ENCODE measurements around the gene STEAP1B.

Gene STEAP1B

GRCh38 chr7:22402250-22402649 is 97.7 kb downstream of the STEAP1B start:
- Mint-ChIP-seq H3K9me3 (no peaks in the 10 kb centered on the region), H3K27me3 (no peaks in the 10 kb centered on the region), H3K4me1 (peaks cover 3% of the 10 kb centered on the region), H3K36me3 (no peaks in the 10 kb centered on the region), H3K4me3 (no peak overlapping the region), H3K27ac (no peak overlapping the region)
- ATAC-seq (ENCODE audit: low read depth): no peak
- no peak for DNase-seq (ENCODE audit: low spot score in 2 of 2)

- H3K9me3 Mint-ChIP-seq: no peaks in the 10 kb centered on the region
- peaks cover 1% of the 10 kb centered on the region for H3K27me3 Mint-ChIP-seq
- peaks cover 3% of the 10 kb centered on the region for H3K4me1 Mint-ChIP-seq
- H3K36me3 Mint-ChIP-seq: no peaks in the 10 kb centered on the region
- ATAC-seq (ENCODE audit: low read depth) (no peak), DNase-seq (ENCODE audit: low spot score in 2 of 2) (no peak)
- H3K27ac Mint-ChIP-seq: no peak overlapping the region
- no peak overlapping the region for H3K4me3 Mint-ChIP-seq
These were observed 98.9 kb downstream of the STEAP1B start for GRCh38 chr7:22400936-22401553.

- H3K9me3 Mint-ChIP-seq: no peaks in the 10 kb centered on the region
- H3K27ac Mint-ChIP-seq: no peak overlapping the region
- ATAC-seq (ENCODE audit: low read depth) (no peak), DNase-seq (ENCODE audit: low spot score in 2 of 2) (no peak)
- H3K36me3 Mint-ChIP-seq: no peaks in the 10 kb centered on the region
- H3K27me3 Mint-ChIP-seq: peaks cover 1% of the 10 kb centered on the region
- H3K4me1 Mint-ChIP-seq: peaks cover 3% of the 10 kb centered on the region
- no peak overlapping the region for H3K4me3 Mint-ChIP-seq
These were observed 99.7 kb downstream of the STEAP1B start for GRCh38 chr7:22400150-22400814.

GRCh38 chr7:22399546-22399945 is 100.4 kb downstream of the STEAP1B start:
- Mint-ChIP-seq H3K4me1 (peaks cover 3% of the 10 kb centered on the region), H3K27ac (no peak overlapping the region), H3K36me3 (no peaks in the 10 kb centered on the region), H3K27me3 (peaks cover 1% of the 10 kb centered on the region), H3K9me3 (no peaks in the 10 kb centered on the region), H3K4me3 (no peak overlapping the region)
- DNase-seq (ENCODE audit: low spot score in 2 of 2) (no peak), ATAC-seq (ENCODE audit: low read depth) (no peak)

- peaks cover 3% of the 10 kb centered on the region for H3K4me1 Mint-ChIP-seq
- H3K36me3 Mint-ChIP-seq: no peaks in the 10 kb centered on the region
- no peak overlapping the region for H3K27ac Mint-ChIP-seq
- no peaks in the 10 kb centered on the region for H3K9me3 Mint-ChIP-seq
- ATAC-seq (ENCODE audit: low read depth) (no peak), DNase-seq (ENCODE audit: low spot score in 2 of 2) (no peak)
- H3K4me3 Mint-ChIP-seq: no peak overlapping the region
- peaks cover 3% of the 10 kb centered on the region for H3K27me3 Mint-ChIP-seq
These were observed 100.9 kb downstream of the STEAP1B start for GRCh38 chr7:22399091-22399490.

- Mint-ChIP-seq H3K9me3 (no peaks in the 10 kb centered on the region), H3K4me1 (peaks cover 3% of the 10 kb centered on the region), H3K4me3 (no peak overlapping the region), H3K36me3 (no peaks in the 10 kb centered on the region), H3K27me3 (peaks cover 4% of the 10 kb centered on the region), H3K27ac (no peak overlapping the region)
- ATAC-seq (ENCODE audit: low read depth): no peak
- DNase-seq (ENCODE audit: low spot score in 2 of 2): no peak
These were observed 102.0 kb downstream of the STEAP1B start for GRCh38 chr7:22397981-22398380.

GRCh38 chr7:22395222-22395621 is 104.8 kb downstream of the STEAP1B start:
- H3K36me3 Mint-ChIP-seq: no peaks in the 10 kb centered on the region
- H3K4me1 Mint-ChIP-seq: no peaks in the 10 kb centered on the region
- ATAC-seq (ENCODE audit: low read depth) (no peak), DNase-seq (ENCODE audit: low spot score in 2 of 2) (no peak)
- H3K9me3 Mint-ChIP-seq: no peaks in the 10 kb centered on the region
- peaks cover 8% of the 10 kb centered on the region for H3K27me3 Mint-ChIP-seq
- no peak overlapping the region for H3K27ac Mint-ChIP-seq
- H3K4me3 Mint-ChIP-seq: no peak overlapping the region

- no peaks in the 10 kb centered on the region for H3K9me3 Mint-ChIP-seq
- no peaks in the 10 kb centered on the region for H3K36me3 Mint-ChIP-seq
- DNase-seq (ENCODE audit: low spot score in 2 of 2) (no peak), ATAC-seq (ENCODE audit: low read depth) (no peak)
- H3K4me3 Mint-ChIP-seq: no peak overlapping the region
- no peak overlapping the region for H3K27ac Mint-ChIP-seq
- H3K4me1 Mint-ChIP-seq: no peaks in the 10 kb centered on the region
- H3K27me3 Mint-ChIP-seq: peaks cover 8% of the 10 kb centered on the region
These were observed 105.2 kb downstream of the STEAP1B start for GRCh38 chr7:22394739-22395138.

GRCh38 chr7:22393913-22394729 is 105.9 kb downstream of the STEAP1B start:
- H3K27ac Mint-ChIP-seq: no peak overlapping the region
- no peaks in the 10 kb centered on the region for H3K4me1 Mint-ChIP-seq
- H3K36me3 Mint-ChIP-seq: no peaks in the 10 kb centered on the region
- peaks cover 8% of the 10 kb centered on the region for H3K27me3 Mint-ChIP-seq
- ATAC-seq (ENCODE audit: low read depth) (no peak), DNase-seq (ENCODE audit: low spot score in 2 of 2) (no peak)
- no peak overlapping the region for H3K4me3 Mint-ChIP-seq
- H3K9me3 Mint-ChIP-seq: no peaks in the 10 kb centered on the region

- Mint-ChIP-seq H3K4me1 (peaks cover 2% of the 10 kb centered on the region), H3K9me3 (no peaks in the 10 kb centered on the region), H3K27me3 (peaks cover 13% of the 10 kb centered on the region), H3K4me3 (no peak overlapping the region), H3K27ac (no peak overlapping the region), H3K36me3 (peaks cover 4% of the 10 kb centered on the region)
- DNase-seq (ENCODE audit: low spot score in 2 of 2) (no peak), ATAC-seq (ENCODE audit: low read depth) (no peak)
These were observed 109.5 kb downstream of the STEAP1B start for GRCh38 chr7:22390516-22390915.

- peaks cover 4% of the 10 kb centered on the region for H3K36me3 Mint-ChIP-seq
- no peak for DNase-seq (ENCODE audit: low spot score in 2 of 2)
- H3K27me3 Mint-ChIP-seq: peaks cover 16% of the 10 kb centered on the region
- no peak for ATAC-seq (ENCODE audit: low read depth)
- H3K9me3 Mint-ChIP-seq: no peaks in the 10 kb centered on the region
- no peak overlapping the region for H3K4me3 Mint-ChIP-seq
- peaks cover 2% of the 10 kb centered on the region for H3K4me1 Mint-ChIP-seq
- H3K27ac Mint-ChIP-seq: no peak overlapping the region
These were observed 110.1 kb downstream of the STEAP1B start for GRCh38 chr7:22389892-22390291.

- H3K4me1 Mint-ChIP-seq: peaks cover 2% of the 10 kb centered on the region
- H3K36me3 Mint-ChIP-seq: peaks cover 4% of the 10 kb centered on the region
- no peak for ATAC-seq (ENCODE audit: low read depth)
- H3K27ac Mint-ChIP-seq: no peak overlapping the region
- no peak overlapping the region for H3K4me3 Mint-ChIP-seq
- DNase-seq (ENCODE audit: low spot score in 2 of 2): no peak
- no peaks in the 10 kb centered on the region for H3K9me3 Mint-ChIP-seq
- H3K27me3 Mint-ChIP-seq: peaks cover 12% of the 10 kb centered on the region
These were observed 112.4 kb downstream of the STEAP1B start for GRCh38 chr7:22387583-22387982.

- H3K36me3 Mint-ChIP-seq: peaks cover 4% of the 10 kb centered on the region
- ATAC-seq (ENCODE audit: low read depth): peak; percentile 65
- H3K9me3 Mint-ChIP-seq: no peaks in the 10 kb centered on the region
- DNase-seq (ENCODE audit: low spot score in 2 of 2): no peak
- H3K27ac Mint-ChIP-seq: no peak overlapping the region
- H3K27me3 Mint-ChIP-seq: peaks cover 12% of the 10 kb centered on the region
- H3K4me1 Mint-ChIP-seq: peaks cover 2% of the 10 kb centered on the region
- H3K4me3 Mint-ChIP-seq: no peak overlapping the region
These were observed 113.1 kb downstream of the STEAP1B start for GRCh38 chr7:22386865-22387264.

GRCh38 chr7:22386206-22386858 is 113.7 kb downstream of the STEAP1B start:
- ATAC-seq (ENCODE audit: low read depth): no peak

More at GRCh38 chr7:22386206-22386858, 113.7 kb downstream of the STEAP1B start:
- Mint-ChIP-seq H3K36me3 (peaks cover 4% of the 10 kb centered on the region), H3K4me1 (peaks cover 2% of the 10 kb centered on the region), H3K27ac (no peak overlapping the region), H3K27me3 (peaks cover 12% of the 10 kb centered on the region), H3K9me3 (no peaks in the 10 kb centered on the region), H3K4me3 (no peak overlapping the region)
- no peak for DNase-seq (ENCODE audit: low spot score in 2 of 2)
